Activated T-cell treated with anti-CD3 and anti-CD28 coated beads for 24 hours (primary cell): ENCODE measurements around the gene INCENP.

ENCODE experiments used
- DNase-seq: peaks from one replicate; pipeline ENCODE4 v3.0.0-alpha.2; 2020; ENCODE audit warnings: low read depth

INCENP gene

DNA sequence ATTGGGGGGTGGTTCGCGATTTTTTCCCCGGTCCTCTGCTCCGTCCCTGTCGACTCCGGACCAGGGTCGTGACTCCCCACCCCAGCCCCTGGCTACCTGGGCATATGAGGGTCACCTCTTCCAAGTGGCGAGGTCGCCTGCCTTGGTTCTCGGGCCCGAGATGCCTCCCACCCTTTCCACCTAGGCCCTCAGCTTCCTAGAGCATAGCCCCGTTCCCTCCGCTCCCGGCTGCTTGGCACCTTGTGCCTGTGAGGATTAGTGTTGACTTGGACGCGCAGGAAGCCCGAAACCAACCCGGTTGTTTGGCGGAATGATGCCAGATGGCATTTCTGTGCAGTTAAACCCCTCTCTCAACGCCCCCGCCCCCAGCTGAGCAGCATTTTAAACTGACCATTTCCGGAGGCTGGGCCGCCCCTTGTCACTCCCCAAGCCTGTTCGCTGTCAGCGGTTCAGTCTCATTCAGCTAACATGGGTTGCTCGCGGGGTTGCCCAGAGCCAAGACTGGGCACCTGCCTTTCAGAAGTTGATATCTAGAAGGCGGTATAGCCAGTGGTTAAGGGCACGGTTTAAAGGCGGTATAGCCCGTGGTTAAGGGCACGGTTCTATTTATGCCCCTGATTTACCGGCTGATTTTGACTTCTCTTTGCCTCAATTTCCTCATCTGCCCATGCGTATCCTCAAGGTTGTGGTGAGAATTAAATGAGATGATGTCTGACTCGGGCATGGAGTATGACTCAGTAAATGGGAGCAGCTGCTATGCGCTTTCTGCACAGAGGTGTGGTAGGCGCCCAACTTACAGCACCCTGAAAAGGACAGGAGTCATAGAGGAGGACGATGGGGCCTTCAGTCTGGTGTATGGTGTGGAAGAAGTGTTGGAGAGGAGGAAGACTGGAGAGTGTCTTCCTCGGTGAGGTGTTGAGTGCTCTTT, 639 bp downstream of the INCENP start:
- peak; percentile 9 for DNase-seq

DNA sequence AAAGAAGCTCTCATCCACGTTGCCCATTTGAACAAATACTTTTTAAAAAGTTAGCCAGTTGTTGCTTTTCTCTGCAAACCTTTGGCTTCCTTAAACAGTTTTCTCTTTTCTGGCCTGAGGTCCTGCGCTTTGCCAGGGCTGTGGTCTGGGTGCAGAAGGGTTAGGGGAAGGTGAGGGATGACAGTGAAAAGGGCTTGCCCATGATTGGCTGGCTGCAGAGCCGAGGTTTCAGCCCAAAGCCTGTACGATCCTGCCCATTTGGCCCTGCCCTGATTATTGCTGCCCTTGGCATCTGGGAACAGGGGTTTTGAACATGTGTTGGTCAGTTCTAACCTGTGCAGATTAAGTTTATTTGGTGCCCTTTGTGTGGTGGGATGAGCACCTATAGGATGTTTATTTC, 1.5 kb downstream of the INCENP start:
- DNase-seq, result no peak

DNA sequence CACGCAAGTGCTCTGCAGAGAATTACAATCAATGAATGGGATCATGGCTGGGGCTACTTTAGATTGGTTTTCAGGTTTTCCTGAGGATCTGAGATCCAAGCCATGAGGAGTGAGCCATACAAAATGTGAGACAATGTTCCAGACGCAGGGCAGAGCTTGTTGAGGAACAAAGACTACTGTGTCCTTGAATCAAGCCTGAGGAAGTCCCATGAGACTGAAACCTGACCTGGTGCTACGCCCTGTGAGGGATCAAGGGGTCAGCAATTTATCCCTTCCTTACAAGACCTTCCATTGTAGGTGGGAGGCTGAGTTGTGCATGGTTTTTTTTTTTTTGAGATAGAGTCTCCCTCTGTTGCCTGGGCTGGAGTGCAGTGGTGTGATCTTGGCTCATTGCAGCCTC, 2.1 kb downstream of the INCENP start:
- no peak for DNase-seq

DNA sequence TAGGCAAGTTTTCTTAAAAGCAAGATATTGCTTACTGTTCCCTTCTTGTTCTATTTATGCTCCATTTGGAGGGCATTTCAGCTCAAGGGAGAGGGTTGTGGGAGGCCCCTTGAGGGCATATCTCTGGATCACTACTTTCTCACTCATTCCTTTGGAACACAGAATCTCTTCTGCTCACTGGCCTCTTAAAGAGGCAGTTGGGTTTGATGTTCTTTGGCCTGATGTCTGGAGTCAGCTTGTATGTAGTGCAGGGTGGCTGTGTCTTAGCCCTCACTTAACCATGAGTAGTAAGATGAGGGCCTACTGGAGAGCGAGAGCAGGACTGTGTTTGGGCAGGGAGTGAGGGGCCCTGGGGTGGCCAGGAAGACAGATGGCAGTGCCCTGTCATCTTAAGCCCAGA, 3.6 kb downstream of the INCENP start:
- no peak for DNase-seq

DNA sequence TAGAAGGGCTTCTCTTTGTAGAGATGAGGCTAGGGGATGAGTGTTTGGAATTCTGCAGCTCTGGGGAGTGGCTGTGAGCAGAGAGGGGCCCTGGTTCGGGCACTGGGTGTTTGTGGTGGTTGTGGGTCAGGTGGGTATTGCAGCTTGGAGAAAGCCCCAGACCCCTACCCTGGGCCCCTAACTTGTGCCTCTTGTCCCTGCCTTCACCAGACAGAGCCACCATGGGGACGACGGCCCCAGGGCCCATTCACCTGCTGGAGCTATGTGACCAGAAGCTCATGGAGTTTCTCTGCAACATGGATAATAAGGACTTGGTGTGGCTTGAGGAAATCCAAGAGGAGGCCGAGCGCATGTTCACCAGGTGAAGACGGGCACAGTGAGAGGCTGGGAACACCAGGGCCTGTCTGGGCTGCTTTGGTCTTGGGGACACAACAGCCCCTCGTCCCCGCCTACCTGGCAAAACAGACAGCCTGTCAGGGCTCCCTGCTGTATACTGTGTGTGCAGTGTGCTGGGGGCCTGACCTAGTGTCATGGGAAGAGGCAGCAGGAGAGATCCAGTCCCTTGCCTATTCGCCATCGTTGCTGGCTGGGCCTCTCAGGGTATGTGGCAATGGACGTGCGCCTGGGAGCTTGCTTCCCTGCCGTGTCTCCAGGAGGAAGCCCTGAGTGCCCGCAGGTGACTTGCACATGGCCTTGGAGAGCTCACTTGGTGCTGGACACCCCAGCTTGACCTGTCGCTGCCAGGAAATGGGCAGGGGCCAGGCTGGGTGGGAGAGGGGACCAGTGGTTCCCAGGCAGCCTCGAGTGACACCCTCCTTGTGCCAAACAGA, 4.3 kb downstream of the INCENP start:
- DNase-seq, result no peak

DNA sequence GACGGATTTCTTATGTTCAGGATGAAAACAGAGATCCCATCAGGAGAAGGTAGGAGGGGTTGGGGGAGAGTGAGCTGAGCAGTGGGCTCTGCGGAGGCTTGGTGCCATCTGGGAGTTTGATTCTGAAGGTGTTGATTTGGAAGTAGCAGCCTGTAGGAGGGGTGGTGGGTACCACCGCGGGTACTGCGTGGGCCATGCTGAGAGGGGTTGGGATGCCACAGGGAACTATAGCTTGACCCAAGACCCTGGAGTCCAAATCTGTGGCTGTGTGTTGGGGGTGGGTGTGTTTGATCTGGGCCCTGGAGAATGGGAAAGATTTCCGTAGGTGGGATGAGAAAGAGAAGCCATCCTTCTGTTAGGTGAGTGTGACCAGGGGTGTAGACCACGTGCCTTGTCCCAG, 5.0 kb downstream of the INCENP start:
- DNase-seq, result no peak

DNA sequence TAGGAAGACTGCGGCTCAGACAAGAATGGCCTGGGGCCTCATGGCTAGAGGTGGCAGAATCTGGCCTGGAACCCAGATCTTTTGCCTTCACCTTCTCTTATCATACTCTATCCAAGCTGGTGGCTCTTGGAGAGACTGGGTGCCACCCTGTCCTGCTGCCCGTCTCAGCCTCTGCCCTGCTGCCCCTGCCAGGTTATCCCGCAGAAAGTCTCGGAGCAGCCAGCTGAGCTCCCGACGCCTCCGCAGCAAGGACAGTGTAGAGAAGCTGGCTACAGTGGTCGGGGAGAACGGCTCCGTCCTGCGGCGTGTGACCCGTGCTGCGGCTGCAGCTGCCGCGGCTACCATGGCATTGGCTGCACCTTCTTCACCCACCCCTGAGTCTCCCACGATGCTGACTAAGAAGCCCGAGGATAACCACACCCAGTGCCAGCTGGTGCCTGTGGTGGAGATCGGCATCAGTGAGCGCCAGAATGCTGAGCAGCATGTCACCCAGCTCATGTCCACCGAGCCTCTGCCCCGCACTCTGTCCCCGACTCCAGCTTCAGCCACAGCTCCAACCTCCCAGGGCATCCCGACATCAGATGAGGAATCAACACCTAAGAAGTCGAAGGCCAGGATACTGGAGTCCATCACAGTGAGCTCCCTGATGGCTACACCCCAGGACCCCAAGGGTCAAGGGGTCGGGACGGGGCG, 5.9 kb downstream of the INCENP start:
- DNase-seq, result no peak

DNA sequence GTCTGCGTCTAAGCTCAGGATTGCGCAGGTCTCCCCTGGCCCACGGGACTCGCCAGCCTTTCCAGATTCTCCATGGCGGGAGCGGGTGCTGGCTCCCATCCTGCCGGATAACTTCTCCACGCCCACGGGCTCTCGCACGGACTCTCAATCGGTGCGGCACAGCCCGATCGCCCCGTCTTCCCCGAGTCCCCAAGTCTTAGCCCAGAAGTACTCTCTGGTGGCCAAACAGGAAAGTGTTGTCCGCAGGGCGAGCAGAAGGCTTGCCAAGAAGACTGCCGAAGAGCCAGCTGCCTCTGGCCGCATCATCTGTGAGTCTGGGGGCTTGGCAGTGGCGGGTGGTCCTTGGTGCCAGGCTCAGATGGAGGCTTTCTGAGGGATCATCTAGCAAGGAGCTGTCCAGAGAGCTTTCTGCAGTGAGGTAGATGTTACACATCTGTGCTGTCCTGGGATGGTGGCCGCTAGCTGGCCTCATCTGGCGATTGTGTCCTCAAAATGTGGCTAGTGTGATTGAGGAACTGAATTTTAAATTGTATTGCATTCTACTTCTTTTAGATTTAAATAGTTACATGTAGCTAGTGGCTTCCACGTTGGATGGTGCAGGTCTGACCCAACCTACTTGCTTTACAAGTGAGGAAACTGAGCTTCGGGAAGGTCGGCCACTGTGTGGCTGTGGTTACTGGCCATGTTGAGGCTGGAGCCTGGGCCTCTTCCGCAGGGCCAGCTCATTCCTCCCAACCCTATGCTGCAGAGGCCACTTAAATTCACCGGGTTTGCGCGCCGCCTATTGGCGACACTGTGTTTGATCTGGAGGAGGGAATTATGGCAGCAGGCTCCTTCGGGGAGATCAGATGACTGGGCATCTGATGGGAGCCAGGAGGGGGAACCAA, 6.7 kb downstream of the INCENP start:
- no peak for DNase-seq

DNA sequence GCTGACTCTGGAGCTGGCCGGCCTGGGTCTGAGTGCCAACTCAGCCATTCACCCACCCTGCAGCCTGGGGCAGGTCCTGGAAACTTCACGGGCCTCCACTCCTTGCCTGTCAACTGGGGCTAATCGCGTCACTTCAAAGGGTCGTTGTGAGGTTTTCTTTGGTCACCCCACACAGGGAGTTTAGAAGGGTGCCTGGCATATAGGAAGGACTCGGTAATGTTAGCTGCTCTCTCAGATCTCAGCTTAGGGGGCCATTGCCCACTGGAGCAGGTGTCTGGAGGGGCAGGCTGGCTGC, 7.3 kb downstream of the INCENP start:
- no peak for DNase-seq

DNA sequence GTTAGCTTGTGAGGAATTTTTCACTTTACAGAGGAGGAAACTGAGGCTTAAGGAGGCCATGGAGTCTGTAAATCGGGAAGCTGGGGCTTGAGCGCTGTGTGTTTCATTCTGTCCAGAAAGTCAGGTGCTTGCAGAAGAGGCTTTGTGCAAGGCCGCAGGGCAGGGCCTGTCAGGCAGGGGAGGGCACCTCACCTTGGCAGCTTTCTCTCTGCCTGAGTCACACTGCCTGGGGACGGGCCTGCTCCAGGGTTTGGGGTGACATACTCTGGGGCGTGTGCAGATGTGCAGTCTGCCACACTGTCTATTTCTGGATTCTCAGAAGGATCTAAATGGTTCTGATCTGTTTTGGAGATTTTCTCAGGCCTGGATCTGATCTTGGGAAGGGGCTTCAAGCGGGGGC, 8.4 kb downstream of the INCENP start:
- DNase-seq, result no peak

DNA sequence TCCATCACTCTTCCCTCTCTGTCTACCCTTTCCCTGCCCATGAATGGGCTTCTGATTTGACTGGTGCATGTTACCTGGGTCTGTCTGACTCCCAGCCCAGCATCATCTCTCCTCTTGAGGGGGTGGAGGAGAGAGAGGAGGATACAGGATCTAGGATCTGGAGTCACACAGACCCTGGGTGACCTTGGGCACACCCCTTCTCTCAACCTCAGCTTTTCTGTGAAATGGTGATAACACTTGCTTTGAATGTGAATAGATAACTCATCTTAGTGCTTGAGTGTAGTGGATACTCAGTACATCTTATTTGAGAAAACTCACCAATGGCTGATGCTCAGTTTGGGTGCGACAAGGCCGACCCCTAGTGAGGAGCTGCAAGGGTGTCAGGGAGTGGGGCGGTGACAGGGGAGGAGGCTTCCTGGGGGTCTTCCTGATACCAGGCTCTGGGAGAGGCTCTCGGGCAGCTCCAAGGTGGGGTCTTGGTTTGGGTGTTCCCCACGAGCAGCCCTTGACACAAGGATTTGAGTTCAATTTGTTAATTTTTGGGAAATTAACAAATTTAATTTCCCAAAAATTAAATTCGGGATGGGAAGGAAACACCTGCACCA, 9.0 kb downstream of the INCENP start:
- DNase-seq, result no peak

DNA sequence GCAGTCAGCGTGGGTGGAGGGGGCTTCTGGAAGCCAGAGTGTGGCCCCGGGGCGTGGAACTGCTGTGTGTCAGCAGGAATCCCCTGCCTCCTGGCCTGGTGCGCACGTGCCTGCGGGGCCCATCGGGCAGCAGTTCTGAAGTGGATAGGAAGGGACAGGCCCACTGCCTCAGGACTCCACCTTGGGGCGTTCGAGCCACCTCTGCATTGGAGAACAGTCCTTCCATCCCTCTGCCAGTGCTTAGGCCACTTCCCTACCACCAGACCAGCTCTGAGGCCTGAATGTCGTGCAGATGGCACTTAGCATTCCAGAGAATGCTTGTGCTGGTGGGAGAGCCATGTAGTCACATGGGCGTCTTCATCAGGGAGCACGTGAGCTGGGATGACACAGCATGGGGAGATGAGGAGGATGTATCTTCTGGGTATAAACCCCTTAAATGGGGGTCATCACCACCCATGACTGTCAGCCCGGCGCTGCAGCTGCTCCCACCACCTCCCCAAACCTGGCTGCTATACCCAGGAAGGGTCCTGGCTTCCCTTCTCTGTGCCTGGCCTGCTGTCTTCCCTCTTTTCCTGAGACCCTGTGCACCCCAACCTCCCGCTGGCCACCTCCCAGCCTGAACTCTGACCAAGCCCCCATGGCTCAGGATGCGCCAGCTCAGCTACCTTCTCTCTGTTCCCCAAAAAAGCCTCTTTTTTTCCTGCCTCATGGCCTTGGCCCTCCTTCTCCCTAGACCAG, 9.7 kb downstream of the INCENP start:
- no peak for DNase-seq

DNA sequence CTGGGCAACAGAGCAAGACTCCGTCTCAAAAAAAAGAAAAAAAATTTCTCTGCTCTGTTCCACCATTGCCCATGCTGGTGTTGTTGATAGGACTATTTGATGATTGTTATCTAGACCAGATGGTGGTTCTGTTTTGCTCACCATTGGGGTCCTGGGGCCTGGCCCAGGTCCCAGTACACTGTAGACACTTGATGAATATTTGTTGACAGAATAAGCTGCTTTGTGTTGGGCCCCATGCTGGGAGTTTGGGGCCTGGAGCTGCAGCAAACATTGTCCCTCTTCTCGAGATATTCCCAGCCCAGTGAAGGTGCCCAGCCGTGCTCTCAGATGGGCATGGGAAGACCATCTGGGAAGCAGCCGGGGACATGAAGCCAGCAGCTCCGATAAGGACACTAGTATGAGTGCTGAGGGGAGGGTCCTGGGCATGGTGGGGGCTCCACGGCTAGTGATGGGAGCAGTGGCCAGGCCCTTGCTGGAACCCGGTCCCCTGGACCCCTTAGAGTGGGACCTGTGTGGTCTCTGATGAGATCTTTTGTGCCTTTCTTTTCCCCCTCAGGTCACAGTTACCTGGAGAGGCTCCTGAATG, 13.6 kb downstream of the INCENP start:
- DNase-seq, result no peak

DNA sequence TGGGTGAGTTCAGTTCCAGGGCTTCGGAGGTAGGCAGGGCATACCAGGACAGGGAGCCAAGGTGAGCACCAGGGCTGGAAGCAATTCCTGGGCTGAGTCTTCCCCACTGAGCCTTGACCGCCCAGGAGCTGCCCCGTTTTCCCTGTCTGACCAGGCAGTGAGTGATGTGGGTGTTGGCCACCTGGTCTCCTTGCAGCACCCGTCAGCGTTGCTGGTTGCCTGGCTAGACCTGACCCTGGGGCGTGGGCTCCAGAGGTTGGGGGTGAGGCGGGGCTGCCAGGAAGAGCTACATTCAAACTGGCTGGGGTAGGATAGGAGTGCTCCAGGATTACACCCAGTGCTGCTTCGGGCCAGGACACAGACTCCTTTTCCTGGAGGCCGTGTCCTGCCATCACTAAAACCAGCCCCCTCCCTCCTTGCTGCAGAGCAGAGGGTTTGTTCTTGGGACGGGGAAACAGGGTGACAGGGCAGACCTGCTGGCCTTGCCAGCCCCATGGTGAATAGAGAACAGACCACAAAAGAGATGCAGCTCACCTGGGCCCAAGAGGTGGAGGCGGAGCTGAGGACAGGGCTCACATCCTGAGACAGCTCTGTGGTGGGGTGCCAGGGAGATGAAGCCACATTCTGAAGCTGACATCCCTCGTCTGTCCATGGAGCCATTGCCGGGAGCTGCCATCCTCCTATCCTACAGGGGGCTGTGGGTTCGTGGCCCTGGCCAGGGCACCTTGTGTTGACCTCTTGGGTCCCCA, 14.2 kb downstream of the INCENP start:
- no peak for DNase-seq

DNA sequence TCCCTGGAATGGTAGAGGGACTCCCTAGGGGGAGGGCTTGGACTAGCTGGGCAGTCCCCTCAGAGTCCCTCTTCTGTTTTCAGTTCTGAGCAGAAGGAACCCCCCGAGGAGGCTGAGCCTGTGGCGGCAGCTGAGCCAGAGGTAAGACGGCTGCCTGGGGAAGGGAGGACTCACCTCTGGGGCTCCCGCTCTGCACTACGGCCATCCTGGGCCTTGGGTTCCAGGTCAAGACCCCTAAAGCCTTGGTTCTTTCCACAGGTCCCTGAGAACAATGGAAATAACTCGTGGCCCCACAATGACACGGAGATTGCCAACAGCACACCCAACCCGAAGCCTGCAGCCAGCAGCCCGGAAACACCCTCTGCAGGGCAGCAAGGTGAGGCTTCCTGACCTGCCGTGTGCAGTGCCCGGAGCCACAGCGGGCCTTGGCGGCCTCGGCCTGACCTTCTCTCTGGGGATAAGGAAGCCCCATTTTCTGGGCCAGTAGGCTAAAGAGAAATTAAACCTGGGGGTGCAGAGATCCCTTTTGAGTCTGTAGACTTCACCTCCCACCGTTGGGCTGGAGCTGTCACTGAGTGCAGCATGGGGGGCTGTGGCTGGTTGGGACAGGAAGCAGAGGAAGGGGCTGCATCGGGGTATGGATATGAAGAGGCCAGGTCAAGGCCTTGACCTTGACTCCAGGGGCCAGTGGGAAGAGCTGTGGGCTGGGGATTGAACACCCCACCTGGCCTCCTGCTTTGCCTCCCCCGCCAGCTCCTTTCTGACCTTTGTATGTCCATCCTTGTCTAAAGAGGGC, 15.0 kb downstream of the INCENP start:
- no peak for DNase-seq

DNA sequence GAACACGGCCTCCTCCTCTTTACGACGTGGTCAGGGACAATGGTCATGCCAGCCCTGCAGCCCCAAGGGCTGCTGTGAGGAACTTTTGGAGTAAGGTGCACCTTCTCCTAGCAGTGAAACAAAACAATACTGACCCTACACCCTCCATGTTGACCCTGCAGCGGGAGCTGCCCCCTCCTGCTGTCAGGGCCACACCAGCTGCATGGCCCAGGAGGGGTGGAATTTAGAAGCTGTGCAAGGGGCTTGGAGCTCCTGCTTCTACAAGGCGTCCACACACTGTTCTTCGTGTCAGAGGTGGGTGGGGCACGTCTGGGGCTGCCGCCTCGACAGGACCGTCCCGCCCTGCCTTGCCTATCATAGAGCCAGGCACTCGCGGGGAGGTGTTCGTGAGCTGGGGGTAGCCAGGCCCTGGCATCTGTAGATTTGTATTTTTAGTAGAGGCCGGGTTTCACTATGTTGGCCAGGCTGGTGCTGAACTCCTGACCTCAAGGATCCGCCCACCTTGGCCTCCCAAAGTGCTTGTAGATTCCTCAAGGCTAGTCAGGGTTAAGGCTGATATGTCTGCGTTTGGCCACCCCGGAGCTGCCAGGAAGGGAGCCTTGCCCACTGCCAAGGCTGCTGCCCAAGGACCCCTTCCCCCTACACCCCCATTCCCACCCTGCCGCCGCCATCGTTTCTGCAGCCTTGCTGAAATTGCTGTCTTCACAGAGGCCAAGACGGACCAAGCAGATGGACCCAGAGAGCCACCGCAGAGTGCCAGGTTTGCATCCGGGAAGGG, 15.9 kb downstream of the INCENP start:
- DNase-seq, result no peak

DNA sequence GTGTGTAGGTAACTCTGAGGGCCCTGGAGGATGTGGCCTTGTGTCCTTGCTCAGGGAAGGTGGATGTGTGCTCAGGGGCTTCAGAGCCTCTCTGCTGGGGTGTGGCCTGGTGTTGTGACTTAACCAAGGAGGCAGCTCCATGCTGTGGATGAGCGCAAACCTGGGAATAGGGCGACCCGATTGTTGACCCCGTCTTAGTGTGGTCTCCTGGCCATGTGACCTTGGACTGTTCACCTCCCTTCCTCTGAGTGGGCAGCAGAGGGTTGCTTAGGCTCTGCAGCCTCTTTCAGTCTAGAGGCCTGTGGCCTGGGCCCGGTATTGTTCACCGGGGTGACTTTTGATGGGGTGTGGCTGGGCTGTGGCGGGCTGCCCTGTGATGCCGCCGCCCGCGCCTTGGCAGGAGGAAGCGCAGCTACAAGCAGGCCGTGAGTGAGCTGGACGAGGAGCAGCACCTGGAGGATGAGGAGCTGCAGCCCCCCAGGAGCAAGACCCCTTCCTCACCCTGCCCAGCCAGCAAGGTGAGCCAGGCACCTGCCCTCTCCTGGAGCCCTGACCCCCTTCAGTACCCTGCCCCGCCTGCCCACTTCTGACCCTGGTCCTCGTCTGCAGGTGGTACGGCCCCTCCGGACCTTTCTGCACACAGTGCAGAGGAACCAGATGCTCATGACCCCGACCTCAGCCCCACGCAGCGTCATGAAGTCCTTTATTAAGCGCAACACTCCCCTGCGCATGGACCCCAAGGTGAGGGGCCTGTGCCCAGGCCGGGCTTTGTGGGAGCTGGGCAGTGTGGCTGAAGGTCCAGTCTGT, 16.7 kb downstream of the INCENP start:
- no peak for DNase-seq
